Effector CD8-positive, alpha-beta T cell (primary cell): Measurements from ENCODE around the gene BLMH.

Experiments used
- DNase-seq: peaks from one replicate; lab custom pipeline; 2025; lab: John Stamatoyannopoulos, UW

Gene BLMH

DNA sequence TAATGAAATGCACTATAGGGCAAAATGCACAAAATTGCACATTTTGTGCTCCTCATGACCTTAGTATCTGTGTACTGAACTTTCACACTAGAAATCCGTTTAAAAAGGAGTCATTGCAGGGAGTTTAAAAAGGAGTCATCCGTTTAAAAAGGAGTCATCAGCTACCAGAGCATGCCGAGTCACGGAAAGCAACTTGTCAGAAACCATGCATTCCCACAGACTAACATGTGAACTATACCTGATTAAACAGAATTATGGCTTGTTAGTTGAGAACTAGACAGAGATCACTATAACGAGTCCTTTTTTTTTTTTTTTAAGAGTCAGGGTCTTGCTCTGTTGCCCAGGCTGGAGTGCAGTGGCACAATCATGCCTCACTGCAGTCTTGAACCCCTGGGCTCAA, 92.1 kb downstream of the BLMH start:
- DNase-seq = no peak
